Colonic mucosa (tissue), 4 donors: ENCODE data around the gene ASTN2. TPM values are rescaled to one million over a fixed set of nuclear protein-coding genes. Genes with fewer than 3 reads are reported as not detected.

Source experiments
- DNase-seq: peaks from one replicate; pipeline ENCODE4 v3.0.0-alpha.2; 2020
- H3K27ac ChIP-seq: fragments of 200-600 bp; one replicate; pipeline ENCODE4 v1.8.0; 2021
- H3K27me3 ChIP-seq: fragments of 200-600 bp; one replicate; pipeline ENCODE4 v1.8.0; 2021
- H3K36me3 ChIP-seq: fragments of 200-600 bp; one replicate; pipeline ENCODE4 v1.8.0; 2021
- H3K4me1 ChIP-seq: fragments of 200-600 bp; one replicate; pipeline ENCODE4 v1.8.0; 2021; ENCODE audit warnings: mild to moderate bottlenecking
- H3K4me3 ChIP-seq: fragments of 200-600 bp; one replicate; pipeline ENCODE4 v1.8.0; 2021
- H3K9ac ChIP-seq, 2 donors: one replicate each; pipeline ENCODE4 v1.7.0; 2013; ENCODE audit warnings: control low read depth in 2 of 2, low read depth in 2 of 2, low read length in 2 of 2
- H3K9me3 ChIP-seq: fragments of 200-600 bp; one replicate; pipeline ENCODE4 v1.8.0; 2021
- CTCF ChIP-seq: fragments of 200-600 bp; IDR thresholded peaks from one replicate; pipeline ENCODE4 v1.8.0; 2022; ENCODE audit warnings: antibody characterized with exemption, mild to moderate bottlenecking
- intact Hi-C: fragments of 100-400 bp; cut with DNase I; formaldehyde crosslinking; loops from one replicate; pipeline ENCODE4 v1.14.1; 2022
- total RNA-seq, 2 donors: library from RNA; stranded (reverse); fragmentation: NEBNext Ultra II Directional in 1 of 2; extraction: Animal tissue kit (Norgen Biotek cat#: 25700) in 1 of 2; gene quantifications; one replicate each; pipeline ENCODE4 v1.2.1, GENCODE V29; 2021
- donor health status: healthy.
- donor health status: DM: no; HTN: no; CAD: no.
- donor health status: DM: no; HTN: no; CAD: no.

The ASTN2 gene
- total RNA-seq, 2 donors from 2014 or later = 2.5 to 6.1 TPM

DNA sequence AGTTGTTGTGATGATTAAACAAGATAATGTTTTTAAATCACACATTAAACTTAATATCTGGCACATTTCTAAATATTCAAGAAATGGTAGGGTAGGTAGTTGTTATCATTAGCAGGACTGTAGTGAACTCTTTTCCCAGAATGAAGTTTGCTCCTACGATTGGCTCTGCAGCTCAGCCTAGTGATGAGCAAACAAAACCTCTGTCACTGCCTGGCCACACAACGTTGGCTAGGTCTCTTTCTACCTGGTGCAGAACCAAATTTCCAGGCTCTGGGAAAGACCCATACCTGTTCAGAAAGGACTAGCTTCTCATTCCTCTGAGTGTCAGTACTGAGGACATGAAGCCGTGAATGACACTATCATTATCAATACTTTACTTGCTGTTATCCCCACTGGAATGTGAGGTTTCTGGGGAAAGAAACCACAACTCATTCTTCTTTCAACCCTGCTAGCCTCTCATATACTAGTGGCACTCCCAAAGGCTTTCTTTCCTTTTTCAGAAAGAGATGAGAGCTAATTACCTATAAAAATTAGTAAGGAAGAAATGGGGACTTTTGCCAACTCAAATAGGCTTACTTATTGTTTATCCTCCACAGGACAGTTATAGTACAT lies 947.0 kb downstream of the ASTN2 start:
- Histone ChIP-seq H3K4me3 (no peak overlapping the region), H3K4me1 (no peaks in the 10 kb centered on the region), H3K36me3 (no peaks in the 10 kb centered on the region), H3K9me3 (no peaks in the 10 kb centered on the region), H3K27ac (no peak overlapping the region), H3K9ac (no peak overlapping the region), H3K27me3 (no peaks in the 10 kb centered on the region)
- no peak for TF ChIP-seq CTCF
- intact Hi-C loops = no loop called here
- no peak for DNase-seq

DNA sequence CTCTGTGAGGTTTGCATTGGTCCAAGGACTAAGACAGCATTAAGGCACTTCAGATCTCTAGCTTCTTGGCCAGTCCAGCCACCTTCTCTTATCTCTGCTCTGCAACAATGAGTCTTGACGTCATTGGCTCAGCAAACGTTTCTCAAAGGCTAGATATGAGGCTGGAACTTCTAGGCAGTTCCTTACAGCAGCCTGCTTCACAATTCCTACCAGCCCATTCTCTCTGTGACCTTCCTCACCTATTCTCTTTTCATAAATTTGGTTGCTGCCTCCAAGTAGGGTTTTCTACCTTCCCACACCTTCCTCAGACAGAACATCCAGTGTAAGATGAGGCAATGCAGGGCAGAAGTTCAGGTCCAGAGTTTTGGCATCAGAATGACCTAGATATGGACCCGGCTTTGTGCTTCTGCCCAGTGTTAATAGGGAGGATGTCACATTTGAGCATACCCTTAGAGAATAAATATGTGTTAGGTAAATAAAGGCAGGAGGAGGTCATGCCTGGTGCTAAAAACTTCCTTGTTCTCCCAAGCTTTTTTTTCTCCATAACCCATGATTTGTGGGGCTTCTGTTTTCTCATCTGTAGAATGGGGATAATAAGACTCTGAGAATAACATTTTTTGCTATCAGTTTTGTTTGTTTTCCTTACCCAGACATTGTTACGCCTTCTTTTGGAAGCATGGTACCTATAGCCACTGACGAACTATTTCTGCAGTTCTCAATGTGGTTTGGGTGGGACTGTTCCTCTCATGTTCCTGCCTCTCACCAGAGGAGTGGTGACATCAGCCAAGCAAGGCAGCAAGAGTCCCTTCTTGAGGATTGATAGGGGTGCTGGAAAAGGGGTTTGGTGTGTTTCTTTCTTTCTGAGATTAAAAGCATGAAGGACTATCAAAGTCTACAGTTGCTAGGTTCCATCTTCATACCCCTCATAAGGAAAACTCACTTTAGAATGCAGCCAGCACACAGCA lies 948.3 kb downstream of the ASTN2 start:
- no peaks in the 10 kb centered on the region for H3K27me3 ChIP-seq
- H3K9ac ChIP-seq = no peak overlapping the region
- TF ChIP-seq CTCF = no peak
- no peak overlapping the region for H3K27ac ChIP-seq
- H3K4me3 ChIP-seq = no peak overlapping the region
- H3K9me3 ChIP-seq = no peaks in the 10 kb centered on the region
- no peaks in the 10 kb centered on the region for H3K4me1 ChIP-seq
- no peaks in the 10 kb centered on the region for H3K36me3 ChIP-seq
- DNase-seq = no peak
- intact Hi-C loops = no loop called here

DNA sequence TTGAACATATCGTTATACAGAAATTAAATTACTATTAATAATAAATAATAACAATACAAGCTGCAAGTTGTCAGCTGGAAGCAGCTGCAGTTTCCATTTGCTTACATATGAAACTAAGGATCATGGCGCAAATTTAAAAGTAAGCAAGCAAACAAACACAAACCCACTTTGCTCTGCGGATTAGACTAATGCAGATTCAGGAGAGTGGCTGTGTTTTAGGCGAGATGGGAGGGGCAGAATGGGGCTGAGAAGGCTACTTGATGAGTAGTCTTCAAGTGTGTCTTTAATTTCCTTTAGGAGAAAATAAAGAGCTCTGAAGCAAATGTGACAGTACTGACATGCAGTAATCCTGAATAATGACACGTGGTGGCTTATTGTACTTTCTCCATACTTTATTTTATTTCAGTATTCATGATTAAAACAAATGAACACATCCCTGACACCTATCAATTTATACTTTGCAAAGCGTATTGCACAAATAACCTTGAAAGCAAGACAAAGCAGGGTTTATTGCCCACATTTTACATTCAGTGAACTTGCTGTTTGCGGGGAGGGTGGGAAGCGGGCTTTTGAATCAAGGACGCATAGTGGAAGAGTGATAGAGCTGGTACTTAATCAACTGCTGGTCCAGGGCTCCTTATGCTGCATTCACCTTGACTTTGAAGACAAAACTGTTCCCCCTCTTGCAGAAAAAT lies 949.1 kb downstream of the ASTN2 start:
- no peak overlapping the region for H3K9ac ChIP-seq

GRCh38 chr9:116464987-116465571 lies 949.8 kb downstream of the ASTN2 start:
- TF ChIP-seq CTCF = no peak
- intact Hi-C loops = no loop called here
- DNase-seq = no peak
- H3K27ac ChIP-seq = no peak overlapping the region
- H3K9ac ChIP-seq = no peak overlapping the region
- no peaks in the 10 kb centered on the region for H3K4me1 ChIP-seq
- no peaks in the 10 kb centered on the region for H3K27me3 ChIP-seq
- H3K9me3 ChIP-seq = no peaks in the 10 kb centered on the region
- H3K36me3 ChIP-seq = no peaks in the 10 kb centered on the region
- no peak overlapping the region for H3K4me3 ChIP-seq

More for the DNA sequence above, 949.1 kb downstream of the ASTN2 start:
- Histone ChIP-seq H3K4me1 (no peaks in the 10 kb centered on the region), H3K27me3 (no peaks in the 10 kb centered on the region), H3K27ac (no peak overlapping the region), H3K9me3 (no peaks in the 10 kb centered on the region), H3K4me3 (no peak overlapping the region), H3K36me3 (no peaks in the 10 kb centered on the region)
- no peak for TF ChIP-seq CTCF
- intact Hi-C loops = no loop called here
- no peak for DNase-seq

GRCh38 chr9:116464423-116464822 lies 950.4 kb downstream of the ASTN2 start:
- no peaks in the 10 kb centered on the region for H3K27me3 ChIP-seq
- no peak for TF ChIP-seq CTCF
- H3K4me3 ChIP-seq = no peak overlapping the region
- intact Hi-C loops = no loop called here
- no peaks in the 10 kb centered on the region for H3K4me1 ChIP-seq
- no peaks in the 10 kb centered on the region for H3K36me3 ChIP-seq
- no peaks in the 10 kb centered on the region for H3K9me3 ChIP-seq
- H3K9ac ChIP-seq = no peak overlapping the region
- DNase-seq = no peak
- no peak overlapping the region for H3K27ac ChIP-seq
